GM20000 (cell line): ENCODE measurements around the gene IGSF1.

Experiments
- DNase-seq: peaks from one replicate; pipeline ENCODE4 v3.0.0; 2012; ENCODE audit warnings: low spot score
- TF ChIP-seq, protein P1 (sequence below): IDR thresholded peaks from 2 replicates; pipeline ENCODE4 v1.5.1; 2012; ENCODE audit warnings: mild to moderate bottlenecking, control low read depth; ENCODE audit errors: extremely low read depth, missing control alignments

Gene IGSF1

DNA sequence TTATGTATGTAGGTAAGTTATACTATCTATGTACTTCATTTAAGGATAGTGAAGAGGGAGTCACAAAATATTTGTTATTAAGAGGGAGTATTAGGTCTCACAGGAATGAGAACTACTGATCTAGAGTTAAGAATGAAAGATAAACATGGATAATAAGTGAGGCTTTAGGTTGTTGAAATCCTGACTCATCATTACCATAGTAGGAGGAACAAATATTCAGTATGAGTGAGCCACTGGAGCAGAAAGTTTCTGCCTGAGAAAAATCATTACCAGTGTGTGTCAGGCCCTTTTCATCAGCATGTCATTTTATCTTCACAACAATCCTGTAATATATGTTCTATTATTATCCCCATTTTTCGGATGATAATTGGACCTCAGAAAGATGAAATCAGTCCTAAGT, 27.2 kb upstream of the IGSF1 start:
- TF ChIP-seq, protein P1, sequence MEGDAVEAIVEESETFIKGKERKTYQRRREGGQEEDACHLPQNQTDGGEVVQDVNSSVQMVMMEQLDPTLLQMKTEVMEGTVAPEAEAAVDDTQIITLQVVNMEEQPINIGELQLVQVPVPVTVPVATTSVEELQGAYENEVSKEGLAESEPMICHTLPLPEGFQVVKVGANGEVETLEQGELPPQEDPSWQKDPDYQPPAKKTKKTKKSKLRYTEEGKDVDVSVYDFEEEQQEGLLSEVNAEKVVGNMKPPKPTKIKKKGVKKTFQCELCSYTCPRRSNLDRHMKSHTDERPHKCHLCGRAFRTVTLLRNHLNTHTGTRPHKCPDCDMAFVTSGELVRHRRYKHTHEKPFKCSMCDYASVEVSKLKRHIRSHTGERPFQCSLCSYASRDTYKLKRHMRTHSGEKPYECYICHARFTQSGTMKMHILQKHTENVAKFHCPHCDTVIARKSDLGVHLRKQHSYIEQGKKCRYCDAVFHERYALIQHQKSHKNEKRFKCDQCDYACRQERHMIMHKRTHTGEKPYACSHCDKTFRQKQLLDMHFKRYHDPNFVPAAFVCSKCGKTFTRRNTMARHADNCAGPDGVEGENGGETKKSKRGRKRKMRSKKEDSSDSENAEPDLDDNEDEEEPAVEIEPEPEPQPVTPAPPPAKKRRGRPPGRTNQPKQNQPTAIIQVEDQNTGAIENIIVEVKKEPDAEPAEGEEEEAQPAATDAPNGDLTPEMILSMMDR, result no peak
- no peak for DNase-seq

DNA sequence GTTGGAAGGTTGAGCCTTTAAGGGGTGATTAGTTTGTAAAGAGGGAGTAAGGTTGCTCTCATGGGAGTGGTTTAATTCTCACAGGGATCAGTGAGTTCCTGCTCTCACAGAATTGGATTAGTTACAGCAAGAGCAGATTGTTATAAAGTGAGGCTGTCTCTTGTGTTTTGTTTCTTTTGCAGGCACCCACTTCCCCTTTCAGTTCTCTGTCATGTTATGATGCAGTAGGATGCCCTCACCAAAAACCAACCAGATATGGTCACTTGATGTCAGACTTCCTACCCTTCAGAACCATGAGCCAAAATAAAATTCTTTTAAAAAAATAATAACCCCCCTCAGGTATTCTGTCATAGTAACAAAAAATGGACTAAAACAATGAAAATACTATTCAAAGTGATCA, 19.9 kb upstream of the IGSF1 start:
- DNase-seq, result no peak
- TF ChIP-seq, protein P1, result no peak

DNA sequence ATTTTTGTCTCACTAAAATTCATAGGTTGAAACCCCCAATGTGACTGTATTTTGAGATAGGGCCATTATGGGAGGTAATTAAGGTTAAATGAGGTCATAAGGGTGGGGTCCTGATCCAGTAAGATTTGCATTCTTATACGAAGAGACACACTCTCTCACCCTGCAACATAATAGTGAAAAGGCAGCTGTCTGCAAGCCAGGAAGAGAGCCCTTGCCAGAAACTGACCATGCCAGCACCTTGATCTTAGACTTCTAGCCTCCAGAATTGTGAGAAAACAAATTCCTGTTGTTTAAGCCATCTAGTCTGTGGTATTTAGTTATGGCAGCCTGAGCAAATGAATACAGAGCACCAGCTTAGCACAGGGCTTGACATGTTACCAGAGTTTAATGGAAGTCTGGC, 17.5 kb upstream of the IGSF1 start:
- TF ChIP-seq, protein P1, result no peak
- DNase-seq, result no peak

DNA sequence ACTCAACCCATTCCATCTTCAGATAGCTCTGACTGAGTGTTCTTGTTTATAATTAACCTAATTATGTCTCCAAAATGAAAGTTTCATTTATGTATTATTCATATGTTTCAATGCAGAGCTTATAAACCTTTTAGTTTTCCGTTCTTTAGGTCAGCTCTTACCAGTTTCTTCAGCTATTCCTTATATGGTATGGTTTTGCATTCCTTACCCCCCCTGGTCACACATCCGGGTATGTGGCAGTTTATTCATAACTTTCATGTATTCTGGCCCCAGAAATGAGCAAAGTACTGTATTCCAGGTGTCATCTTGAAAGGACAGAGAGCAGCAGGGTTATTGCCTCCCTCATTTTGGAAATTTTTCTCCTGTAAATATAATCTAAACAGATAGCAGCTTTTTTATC, 16.8 kb upstream of the IGSF1 start:
- TF ChIP-seq, protein P1, result no peak
- no peak for DNase-seq

DNA sequence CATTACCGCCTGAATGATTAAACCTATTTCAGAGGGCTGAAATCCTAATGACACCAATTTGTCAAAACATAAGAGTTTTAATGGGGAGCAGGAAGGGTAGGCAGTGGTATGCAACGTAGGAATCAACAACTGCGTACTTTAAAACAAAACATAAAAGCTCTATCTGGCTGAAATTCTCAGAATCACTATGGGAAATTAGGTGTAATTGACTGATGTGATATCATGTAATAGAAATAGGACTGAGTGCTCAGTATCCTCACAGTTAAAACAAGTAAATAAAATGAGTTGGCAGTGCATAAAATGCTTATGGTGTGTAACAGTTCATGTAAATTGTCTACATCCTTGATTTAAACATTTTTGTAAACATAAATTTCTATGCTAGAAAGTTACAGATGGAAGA, 13.6 kb upstream of the IGSF1 start:
- no peak for DNase-seq
- TF ChIP-seq, protein P1, result no peak

DNA sequence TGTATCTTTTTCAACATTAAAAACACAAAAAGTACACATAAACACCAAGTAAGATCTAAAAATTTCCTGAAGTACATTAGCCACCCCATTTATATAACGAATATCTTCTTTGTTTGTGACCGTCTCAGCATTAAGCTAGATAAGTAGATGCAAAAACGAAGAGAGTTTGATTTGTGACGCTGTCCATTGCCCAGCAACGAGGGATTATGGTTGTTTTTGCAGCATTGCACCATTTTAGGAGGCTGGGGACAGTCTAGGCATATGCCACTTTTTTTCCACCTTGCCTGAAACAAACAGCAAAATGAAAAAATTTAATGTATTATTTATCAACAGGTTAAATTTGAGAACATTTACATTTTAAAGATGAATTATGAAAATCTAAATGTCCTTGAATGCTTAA, 12.0 kb upstream of the IGSF1 start:
- TF ChIP-seq, protein P1, result no peak
- DNase-seq, result no peak

DNA sequence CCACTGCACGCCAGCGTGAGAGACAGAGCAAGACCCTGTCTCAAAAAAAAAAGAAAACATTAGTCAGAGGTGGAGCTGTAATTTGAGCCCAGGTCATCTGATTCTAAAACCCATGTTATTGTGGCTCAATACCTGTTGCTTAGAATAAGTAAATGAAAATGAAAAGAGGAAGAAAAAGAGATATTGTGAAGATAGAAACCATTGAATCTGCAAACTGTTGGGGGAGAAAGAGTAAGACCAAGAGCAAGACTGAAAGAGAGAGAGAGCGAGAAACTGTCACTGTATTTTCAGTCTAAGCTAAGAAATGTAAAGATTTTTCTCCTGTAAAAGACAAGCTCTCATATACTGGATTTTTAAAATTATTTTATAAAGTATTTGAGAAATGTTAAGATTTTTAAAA, 9.7 kb upstream of the IGSF1 start:
- no peak for DNase-seq
- TF ChIP-seq, protein P1, result no peak
